Gastroesophageal sphincter (tissue), 4 donors: ENCODE data around the gene RNF41. TPM values are rescaled to one million over a fixed set of nuclear protein-coding genes. Genes with fewer than 3 reads are reported as not detected.

ENCODE experiments used
- ATAC-seq: fragments of 150-250 bp; one replicate; pipeline ENCODE4 v1.9.1; 2016; ENCODE audit warnings: mild to moderate bottlenecking, moderate library complexity
- H3K27ac ChIP-seq, 4 donors: fragments of 200-600 bp; sonication (generic) in 3 of 4; 1 replicate in 3 of 4; 2 replicates in 1 of 4; pipeline ENCODE4 v1.5.1; 2016 to 2019
- H3K27me3 ChIP-seq: fragments of 200-600 bp; sonication (generic); one replicate; pipeline ENCODE4 v1.5.1; 2019
- H3K36me3 ChIP-seq, 2 donors: fragments of 200-600 bp; sonication (generic); one replicate each; pipeline ENCODE4 v1.5.1; 2019; ENCODE audit warnings: control low read depth in 1 of 2
- H3K4me1 ChIP-seq, 3 donors: fragments of 200-600 bp; sonication (generic); 1 replicate in 2 of 3; 2 replicates in 1 of 3; pipeline ENCODE4 v1.5.1; 2016 to 2019; ENCODE audit warnings: control low read depth in 2 of 3
- H3K4me3 ChIP-seq, 2 donors: fragments of 200-600 bp; sonication (generic); one replicate each; pipeline ENCODE4 v1.5.1; 2019; ENCODE audit warnings: mild to moderate bottlenecking in 1 of 2, moderate library complexity in 1 of 2
- H3K9me3 ChIP-seq, 3 donors: fragments of 200-600 bp; sonication (generic); one replicate each; pipeline ENCODE4 v1.5.1; 2017 to 2019; ENCODE audit warnings: control low read depth in 2 of 3
- EP300 ChIP-seq: sonication (generic); formaldehyde crosslinking; IDR thresholded peaks from one replicate; pipeline ENCODE4 v1.6.1; 2017; ENCODE audit warnings: antibody characterized with exemption, mild to moderate bottlenecking
- POLR2A ChIP-seq, 2 donors: fragments of 450-650 bp; IDR thresholded peaks; one replicate each; pipeline ENCODE4 v1.6.1; 2017; ENCODE audit warnings: antibody characterized with exemption in 2 of 2, mild to moderate bottlenecking in 2 of 2, moderate library complexity in 1 of 2
- POLR2AphosphoS5 ChIP-seq: sonication (generic); formaldehyde crosslinking; IDR thresholded peaks from one replicate; pipeline ENCODE4 v1.6.1; 2017; ENCODE audit warnings: antibody characterized with exemption
- WGBS, 2 donors: methylation state at CpG; one replicate each; pipeline ENCODE4 v1.1.5; 2018; ENCODE audit warnings: low coverage in 1 of 2; 5-methylcytosine and 5-hydroxymethylcytosine counted together
- total RNA-seq, 4 donors: library from RNA; depleted of rRNA; stranded (reverse); fragments of >200 nt; gene quantifications; one replicate each; pipeline ENCODE4 v1.1.0, GENCODE V29; 2016
- TF ChIP-seq, protein P1 (sequence below), 4 experiments: fragments of 200-600 bp in 2 of 4; fragments of 450-650 bp in 2 of 4; sonication (generic) in 1 of 4; IDR thresholded peaks; one replicate each; pipeline ENCODE4 v1.5.1; 2017 to 2019; ENCODE audit warnings: antibody characterized with exemption in 4 of 4, mild to moderate bottlenecking in 2 of 4, moderate library complexity in 2 of 4

Gene RNF41
- total RNA-seq, 4 donors from 2014 or later: 63.7 to 119 (median 102) TPM

DNA sequence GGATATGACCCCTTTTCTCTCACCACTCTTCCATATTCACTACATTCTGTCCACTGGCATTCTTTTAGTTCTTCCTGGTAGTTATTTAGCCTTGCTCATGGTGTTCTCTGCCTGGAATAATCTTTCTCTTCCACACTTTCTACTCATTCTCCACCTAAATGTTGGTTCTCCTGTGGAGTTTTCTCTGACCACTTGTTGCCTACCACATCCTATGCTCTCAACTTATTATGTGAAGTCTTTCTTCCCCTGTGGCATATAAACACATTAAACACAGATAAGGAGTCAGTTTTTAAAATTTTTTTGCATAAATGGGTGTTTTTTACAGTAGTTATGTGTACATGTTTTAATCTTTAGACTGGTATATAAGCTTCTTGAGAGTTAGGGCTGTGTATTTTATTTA lies 29.1 kb downstream of the RNF41 start:
- Histone ChIP-seq H3K27ac (no peak overlapping the region), H3K4me3 (no peak overlapping the region), H3K9me3 (no peaks in the 10 kb centered on the region), H3K27me3 (no peaks in the 10 kb centered on the region), H3K36me3 (no peaks in the 10 kb centered on the region), H3K4me1 (peaks cover 0 to 21% (median 13%) of the 10 kb centered on the region in 3 donors)
- ATAC-seq: no peak
- no peak for TF ChIP-seq POLR2A (IDR thresholded peaks at IDR 0.05)
- no peak for TF ChIP-seq EP300
- TF ChIP-seq, protein P1, sequence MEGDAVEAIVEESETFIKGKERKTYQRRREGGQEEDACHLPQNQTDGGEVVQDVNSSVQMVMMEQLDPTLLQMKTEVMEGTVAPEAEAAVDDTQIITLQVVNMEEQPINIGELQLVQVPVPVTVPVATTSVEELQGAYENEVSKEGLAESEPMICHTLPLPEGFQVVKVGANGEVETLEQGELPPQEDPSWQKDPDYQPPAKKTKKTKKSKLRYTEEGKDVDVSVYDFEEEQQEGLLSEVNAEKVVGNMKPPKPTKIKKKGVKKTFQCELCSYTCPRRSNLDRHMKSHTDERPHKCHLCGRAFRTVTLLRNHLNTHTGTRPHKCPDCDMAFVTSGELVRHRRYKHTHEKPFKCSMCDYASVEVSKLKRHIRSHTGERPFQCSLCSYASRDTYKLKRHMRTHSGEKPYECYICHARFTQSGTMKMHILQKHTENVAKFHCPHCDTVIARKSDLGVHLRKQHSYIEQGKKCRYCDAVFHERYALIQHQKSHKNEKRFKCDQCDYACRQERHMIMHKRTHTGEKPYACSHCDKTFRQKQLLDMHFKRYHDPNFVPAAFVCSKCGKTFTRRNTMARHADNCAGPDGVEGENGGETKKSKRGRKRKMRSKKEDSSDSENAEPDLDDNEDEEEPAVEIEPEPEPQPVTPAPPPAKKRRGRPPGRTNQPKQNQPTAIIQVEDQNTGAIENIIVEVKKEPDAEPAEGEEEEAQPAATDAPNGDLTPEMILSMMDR (IDR thresholded peaks at IDR 0.05): no peak
- TF ChIP-seq POLR2AphosphoS5: no peak

DNA sequence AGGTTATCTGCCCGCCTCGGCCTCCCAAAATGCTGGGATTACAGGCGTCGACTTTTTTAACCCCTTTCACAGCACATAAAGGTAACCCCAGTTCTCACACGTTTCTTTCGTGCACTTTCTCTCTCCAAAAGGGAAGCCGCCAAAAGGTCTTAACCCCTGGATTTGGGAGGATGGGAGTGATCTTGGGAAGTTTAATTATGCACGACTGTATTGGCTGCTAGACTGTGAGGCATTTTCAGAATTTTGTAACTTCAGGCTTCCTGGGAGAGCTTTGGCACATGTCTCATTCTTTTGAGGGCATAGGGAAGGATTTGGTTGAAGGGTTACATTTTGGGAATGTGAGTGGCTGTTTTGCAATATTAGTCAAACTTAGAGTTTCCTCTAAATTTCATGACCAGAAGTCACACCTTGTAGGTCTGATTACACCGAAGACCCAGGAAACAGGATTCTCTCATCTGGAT lies 31.0 kb downstream of the RNF41 start:
- Histone ChIP-seq H3K36me3 (peaks cover 0 to 14% of the 10 kb centered on the region in 2 donors), H3K4me1 (peaks cover 0 to 34% (median 18%) of the 10 kb centered on the region in 3 donors), H3K27ac (peak overlapping the region; percentile 92 to 97 (median 94)), H3K27me3 (no peaks in the 10 kb centered on the region), H3K4me3 (peak overlapping the region; percentile 56 to 94), H3K9me3 (no peaks in the 10 kb centered on the region)
- ATAC-seq: no peak
- TF ChIP-seq POLR2AphosphoS5: no peak
- 16 to 100% methylated on average over 1 to 9 of the region's 9 CpGs for WGBS, 2 donors

DNA sequence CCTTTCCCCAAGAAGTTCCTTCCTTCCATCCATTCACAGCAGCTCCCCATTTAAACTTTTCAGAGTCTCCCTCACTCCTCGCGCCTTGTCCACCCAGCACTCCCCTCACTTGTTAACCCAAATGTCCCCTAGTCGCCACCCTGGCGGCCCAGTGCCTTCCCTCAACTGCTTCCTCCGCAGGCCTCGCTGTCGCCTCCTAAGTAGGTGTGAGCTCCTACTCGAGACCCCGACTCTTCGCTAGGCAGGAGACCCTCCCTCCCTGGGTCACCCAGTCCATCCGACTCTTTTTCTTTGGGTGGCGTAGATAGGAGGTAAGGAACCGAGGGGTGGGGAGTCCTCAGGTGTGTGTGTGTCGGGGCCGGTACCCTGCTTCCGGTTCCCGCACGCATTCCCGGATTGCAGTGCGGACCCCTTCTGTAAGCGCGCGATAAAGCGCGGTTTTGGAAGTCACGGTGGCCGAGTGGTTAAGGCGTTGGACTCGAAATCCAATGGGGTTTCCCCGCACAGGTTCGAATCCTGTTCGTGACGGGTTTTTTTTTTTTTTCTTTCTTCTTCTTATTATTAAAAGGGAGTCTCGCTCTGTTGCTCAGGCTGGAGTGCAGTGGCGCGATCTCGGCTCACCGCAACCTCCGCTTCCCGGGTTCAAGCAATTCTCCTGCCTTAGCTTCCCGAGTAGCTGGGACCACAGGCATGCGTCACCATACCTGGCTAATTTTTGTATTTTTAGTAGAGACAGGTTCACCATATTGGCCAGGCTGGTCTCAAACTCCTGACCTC lies 31.6 kb downstream of the RNF41 start:
- TF ChIP-seq, protein P1 (IDR thresholded peaks at IDR 0.05): peak in 1 of 4 experiments; percentile 20
- no peak for TF ChIP-seq POLR2A (IDR thresholded peaks at IDR 0.05)
- TF ChIP-seq POLR2AphosphoS5: no peak
- TF ChIP-seq EP300: no peak
- peaks cover 0 to 34% (median 18%) of the 10 kb centered on the region in 3 donors for H3K4me1 ChIP-seq
- 0 to 1% methylated on average over 1 to 27 of the region's 42 CpGs for WGBS, 2 donors

DNA sequence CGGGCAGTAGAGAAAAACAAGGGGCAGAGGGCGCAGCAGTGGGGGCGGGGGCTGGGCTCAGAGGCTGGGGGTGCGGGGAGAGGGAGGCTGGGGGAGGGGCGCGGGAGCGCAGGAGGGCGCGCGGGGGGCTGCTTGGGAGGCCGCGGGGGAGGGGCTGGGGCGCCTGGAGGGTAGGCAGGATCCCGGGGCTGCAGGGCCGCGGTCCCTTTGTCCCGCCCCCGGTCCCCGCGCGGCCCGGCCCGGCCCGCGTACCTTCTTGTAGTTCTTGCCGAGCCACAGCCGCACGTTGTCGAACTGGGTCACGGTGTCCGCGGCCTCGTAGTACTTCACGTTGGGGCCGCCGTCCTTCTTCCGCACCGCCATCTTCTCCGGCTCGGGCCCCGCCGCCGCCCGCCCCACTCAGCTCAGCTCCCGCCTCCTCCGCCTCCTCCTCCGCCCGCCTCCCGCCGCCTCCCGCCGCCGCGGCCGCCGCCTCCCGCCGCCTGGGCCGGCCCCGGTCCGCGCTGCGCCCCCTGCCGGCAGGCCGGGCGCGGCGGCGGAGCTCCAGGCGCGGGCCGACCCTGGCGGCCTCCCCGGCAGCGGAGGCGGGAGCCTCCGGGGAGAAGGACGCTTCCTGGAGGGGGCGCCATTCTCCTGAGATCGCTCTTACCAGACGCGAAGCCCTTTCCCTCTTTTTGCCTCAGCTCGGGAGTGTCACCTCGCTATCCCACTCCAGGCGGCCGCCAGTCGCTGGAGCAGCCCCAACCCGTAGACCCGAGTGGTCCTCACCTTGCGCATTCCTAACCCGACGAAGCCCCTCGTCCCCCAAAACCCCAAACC lies 32.4 kb downstream of the RNF41 start, which contains the start of gene SMARCC2:
Gene SMARCC2, minus strand, starts transcription at position 385 of the 819 bp plus-strand sequence. Its CDS starts 22 bp downstream, at position 363.
- H3K9me3 ChIP-seq: no peaks in the 10 kb centered on the region
- H3K36me3 ChIP-seq: peaks cover 0 to 28% of the 10 kb centered on the region in 2 donors
- peak; percentile 94 for ATAC-seq
- no peaks in the 10 kb centered on the region for H3K27me3 ChIP-seq
- WGBS, 2 donors: 0% methylated on average over 2 to 3 of the region's 93 CpGs
- H3K4me3 ChIP-seq: peak within 1 kb of the TSS; percentile 71 to 94
- peak within 1 kb of the TSS; percentile 92 to 97 (median 94) for H3K27ac ChIP-seq
- H3K4me1 ChIP-seq: peaks cover 0 to 34% (median 18%) of the 10 kb centered on the region in 3 donors
- TF ChIP-seq POLR2A (IDR thresholded peaks at IDR 0.05) (peak; percentile 28 to 42), EP300 (no peak), POLR2AphosphoS5 (peak; percentile 51)
- TF ChIP-seq, protein P1 (IDR thresholded peaks at IDR 0.05): peak; percentile 63 to 95 (median 84)

More for the DNA sequence above, 31.6 kb downstream of the RNF41 start:
- Histone ChIP-seq H3K9me3 (no peaks in the 10 kb centered on the region), H3K27ac (peak overlapping the region; percentile 92 to 97 (median 94)), H3K27me3 (no peaks in the 10 kb centered on the region), H3K4me3 (peak overlapping the region; percentile 56 to 94), H3K36me3 (peaks cover 0 to 20% of the 10 kb centered on the region in 2 donors)
- ATAC-seq: peak; percentile 57

DNA sequence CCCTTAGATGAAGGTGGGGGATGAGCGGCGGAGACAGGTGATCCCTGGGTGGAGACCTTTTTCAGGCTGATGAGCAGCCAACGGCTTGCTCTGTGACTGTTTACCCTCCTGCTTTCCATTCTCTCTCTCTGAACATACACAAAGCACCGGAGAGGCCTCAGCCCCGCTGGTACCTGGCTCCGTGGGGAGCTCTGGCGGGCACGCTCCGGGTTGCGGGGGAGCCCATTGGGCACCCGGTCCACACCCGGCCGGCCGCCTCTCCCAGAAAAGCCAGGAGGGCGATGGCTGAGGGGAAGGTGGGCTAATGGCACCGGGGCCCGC lies 33.0 kb downstream of the RNF41 start:
- H3K9me3 ChIP-seq: no peaks in the 10 kb centered on the region
- peaks cover 0 to 34% (median 18%) of the 10 kb centered on the region in 3 donors for H3K4me1 ChIP-seq
- peak overlapping the region; percentile 64 to 97 (median 94) for H3K27ac ChIP-seq
- no CpG with 5 or more reads among the region's 17 CpGs for WGBS, 2 donors
- peak overlapping the region; percentile 71 to 94 for H3K4me3 ChIP-seq
- TF ChIP-seq, protein P1 (IDR thresholded peaks at IDR 0.05): no peak
- no peak for TF ChIP-seq POLR2AphosphoS5
- no peak for TF ChIP-seq EP300
- TF ChIP-seq POLR2A (IDR thresholded peaks at IDR 0.05): no peak
- no peaks in the 10 kb centered on the region for H3K27me3 ChIP-seq
- peaks cover 0 to 34% of the 10 kb centered on the region in 2 donors for H3K36me3 ChIP-seq
- no peak for ATAC-seq
